GM12864 (cell line): ENCODE data around the gene CCN5.
A peak's percentile ranks its signal among the peaks of the same experiment; 100 is the strongest.

Experiments used
- DNase-seq: peaks from one replicate; pipeline ENCODE4 v3.0.0-alpha.2; 2011; ENCODE audit warnings: low read depth
- H3K4me3 ChIP-seq: 2 replicates; pipeline ENCODE4 v1.5.1; 2011; ENCODE audit warnings: mild to moderate bottlenecking, low read depth, low read length, control low read depth
- CTCF ChIP-seq: IDR thresholded peaks from 2 replicates; pipeline ENCODE4 v1.5.1; 2011; ENCODE audit warnings: low read depth, mild to moderate bottlenecking, moderate library complexity, low read length, control low read depth, inconsistent platforms; ENCODE audit errors: missing control alignments

The CCN5 gene

GRCh38 chr20:44745122-44745597 lies 30.0 kb downstream of the CCN5 start:
- peak overlapping the region; percentile 33 for H3K4me3 ChIP-seq
- no peak for TF ChIP-seq CTCF
- DNase-seq = no peak

GRCh38 chr20:44745598-44746366 lies 30.6 kb downstream of the CCN5 start, which contains the start of gene KCNK15:
Gene KCNK15 (plus strand): TSS chr20:44745865. CDS start chr20:44745911, 46 bp downstream.
- no peak for DNase-seq
- TF ChIP-seq CTCF = no peak
- H3K4me3 ChIP-seq = peak within 1 kb of the TSS; percentile 33

- no peak for TF ChIP-seq CTCF
- DNase-seq = no peak
- no peak overlapping the region; the same call in none of the 2 replicates for H3K4me3 ChIP-seq
These were observed 31.4 kb downstream of the CCN5 start for GRCh38 chr20:44746367-44747165.

GRCh38 chr20:44747166-44748004 lies 32.2 kb downstream of the CCN5 start:
- no peak for DNase-seq
- H3K4me3 ChIP-seq = no peak overlapping the region
- TF ChIP-seq CTCF = peak; percentile 79

- no peak overlapping the region for H3K4me3 ChIP-seq
- DNase-seq = no peak
- no peak for TF ChIP-seq CTCF
These were observed 32.8 kb downstream of the CCN5 start for GRCh38 chr20:44748005-44748370.

- no peak for DNase-seq
- H3K4me3 ChIP-seq = no peak overlapping the region
- TF ChIP-seq CTCF = peak; percentile 27
These were observed 35.1 kb downstream of the CCN5 start for GRCh38 chr20:44750081-44750805.
